Stomach smooth muscle (tissue), 2 donors: ENCODE results near the gene RPGR.

ENCODE experiments used
- H3K27ac ChIP-seq: one replicate; pipeline ENCODE4 v1.7.0; 2013; ENCODE audit warnings: mild to moderate bottlenecking, low read length, inconsistent platforms
- H3K27me3 ChIP-seq, 2 donors: one replicate each; pipeline ENCODE4 v1.7.0; 2013; ENCODE audit warnings: low read length in 2 of 2; ENCODE audit not compliant: insufficient read depth in 2 of 2, control insufficient read depth in 1 of 2
- H3K36me3 ChIP-seq, 2 donors: one replicate each; pipeline ENCODE4 v1.7.0; 2013; ENCODE audit warnings: low read length in 2 of 2; ENCODE audit not compliant: control insufficient read depth in 2 of 2, insufficient read depth in 2 of 2
- H3K4me1 ChIP-seq: one replicate; pipeline ENCODE4 v1.7.0; 2013; ENCODE audit warnings: low read length; ENCODE audit not compliant: control insufficient read depth, insufficient read depth
- H3K4me3 ChIP-seq, 2 donors: one replicate each; pipeline ENCODE4 v1.7.0; 2013; ENCODE audit warnings: low read length in 2 of 2
- H3K9ac ChIP-seq, 2 donors: one replicate each; pipeline ENCODE4 v1.7.0; 2013; ENCODE audit warnings: low read length in 2 of 2, mild to moderate bottlenecking in 1 of 2
- H3K9me3 ChIP-seq, 2 donors: one replicate each; pipeline ENCODE4 v1.7.0; 2013; ENCODE audit warnings: low read length in 2 of 2; ENCODE audit not compliant: control insufficient read depth in 2 of 2
- donor health status: healthy.
- donor health status: Pancreatic carcinoma.

Gene RPGR

DNA sequence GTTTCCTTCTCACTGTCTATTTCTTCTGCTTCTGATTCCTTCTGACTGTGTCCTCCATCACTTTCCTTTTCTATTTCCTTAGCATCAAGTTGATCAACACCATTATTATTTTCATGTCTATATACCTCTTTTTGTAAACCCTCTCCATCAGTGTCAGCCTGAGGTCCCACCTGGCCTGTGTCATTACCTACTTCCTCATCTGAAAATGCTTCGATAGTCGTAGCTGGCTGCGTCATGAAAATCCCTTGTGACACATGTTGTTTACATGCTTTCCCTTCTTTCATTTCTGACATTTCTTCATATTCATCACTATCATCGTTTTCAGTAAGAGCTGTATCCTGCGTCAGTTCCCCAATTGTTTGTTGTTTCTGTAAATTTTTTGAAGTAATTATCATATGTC is 39.6 kb downstream of the RPGR start:
- Histone ChIP-seq H3K4me1 (no peaks in the 10 kb centered on the region), H3K36me3 (no peaks in the 10 kb centered on the region), H3K9me3 (no peaks in the 10 kb centered on the region), H3K27ac (no peak overlapping the region), H3K27me3 (no peaks in the 10 kb centered on the region), H3K9ac (no peak overlapping the region), H3K4me3 (no peak overlapping the region)

DNA sequence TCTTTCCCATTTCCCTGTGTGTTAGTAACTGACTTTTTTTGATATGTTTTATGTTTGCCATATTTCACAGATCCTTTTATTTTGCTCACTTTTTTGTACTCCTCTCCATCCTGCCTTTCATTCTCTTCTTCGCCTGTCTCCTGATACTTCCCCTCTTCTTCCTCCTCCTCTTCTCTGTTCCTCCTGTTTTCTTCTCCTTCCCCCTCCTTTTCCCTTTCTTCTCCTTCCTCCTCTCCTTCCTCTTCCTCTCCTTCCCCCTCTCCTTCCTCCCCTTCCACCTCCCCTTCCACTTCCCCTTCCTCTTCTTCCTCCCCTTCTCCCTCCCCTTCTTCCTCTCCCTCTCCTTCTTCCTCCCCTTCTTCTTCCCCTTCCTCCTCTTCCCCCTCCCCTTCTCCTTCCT is 41.7 kb downstream of the RPGR start:
- Histone ChIP-seq H3K27me3 (no peaks in the 10 kb centered on the region), H3K9ac (no peak overlapping the region), H3K9me3 (no peaks in the 10 kb centered on the region), H3K4me1 (no peaks in the 10 kb centered on the region), H3K4me3 (no peak overlapping the region), H3K27ac (no peak overlapping the region), H3K36me3 (no peaks in the 10 kb centered on the region)

DNA sequence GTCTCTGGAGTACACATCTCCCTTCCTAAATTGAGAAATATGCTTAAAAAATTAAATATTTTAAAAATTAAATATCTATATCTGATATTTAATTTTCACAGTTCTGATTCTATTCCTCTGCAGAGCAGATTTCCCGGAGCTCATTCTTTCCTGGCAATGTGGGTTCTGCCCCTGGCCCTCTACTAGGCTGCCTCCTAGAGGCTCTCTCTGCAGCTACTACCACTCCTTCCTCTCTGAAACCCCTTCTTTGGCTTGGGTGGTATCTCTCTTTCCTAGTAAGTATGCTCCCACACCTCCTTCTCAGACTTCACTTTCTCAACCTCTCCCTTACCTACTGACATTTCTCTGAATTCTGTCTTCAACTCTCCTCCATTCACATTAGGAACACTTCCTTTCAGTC is 45.3 kb downstream of the RPGR start:
- no peak overlapping the region for H3K9ac ChIP-seq
- no peak overlapping the region for H3K27ac ChIP-seq
- no peaks in the 10 kb centered on the region for H3K36me3 ChIP-seq
- no peaks in the 10 kb centered on the region for H3K9me3 ChIP-seq
- H3K4me1 ChIP-seq, result no peaks in the 10 kb centered on the region
- H3K4me3 ChIP-seq, result no peak overlapping the region
- H3K27me3 ChIP-seq, result no peaks in the 10 kb centered on the region

DNA sequence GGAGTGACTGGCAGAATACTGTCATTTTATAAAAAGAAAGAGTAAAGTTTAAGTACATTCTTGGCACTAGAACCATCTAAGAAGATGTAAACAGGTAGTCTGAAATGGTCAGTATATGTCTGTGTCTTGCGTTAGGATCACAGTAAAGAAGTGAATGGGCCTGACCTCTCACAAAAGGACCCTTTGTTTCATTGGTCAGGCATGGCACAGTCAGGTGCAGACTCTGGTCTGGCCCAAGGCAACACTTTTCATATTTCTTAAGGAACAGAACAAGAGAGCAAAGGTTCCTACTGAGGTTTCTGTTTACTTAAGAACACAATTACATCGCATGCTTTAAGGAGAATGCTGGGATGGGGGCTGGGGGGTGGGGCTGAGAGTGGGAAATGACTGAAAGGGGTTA is 48.1 kb downstream of the RPGR start:
- Histone ChIP-seq H3K36me3 (no peaks in the 10 kb centered on the region), H3K9ac (no peak overlapping the region), H3K27me3 (no peaks in the 10 kb centered on the region), H3K4me3 (no peak overlapping the region), H3K4me1 (no peaks in the 10 kb centered on the region), H3K27ac (no peak overlapping the region), H3K9me3 (no peaks in the 10 kb centered on the region)

DNA sequence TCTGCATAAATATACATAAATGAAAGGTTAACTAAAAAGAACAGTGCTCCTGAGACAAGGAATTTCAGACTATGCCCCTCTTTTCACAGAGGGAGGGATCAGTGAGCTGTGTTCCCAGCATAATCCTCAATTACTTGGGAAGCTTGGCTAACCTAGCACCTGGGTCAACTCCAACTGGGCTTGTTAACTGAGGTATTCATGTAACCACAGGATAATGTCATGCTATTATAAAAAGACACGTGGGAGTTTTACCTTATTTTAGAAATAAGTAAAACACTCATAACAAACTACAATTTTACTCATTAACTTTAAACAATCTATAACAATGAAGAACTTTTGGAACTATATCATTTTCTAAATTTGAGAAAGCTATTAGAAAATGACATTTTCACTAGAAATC is 48.6 kb downstream of the RPGR start:
- H3K36me3 ChIP-seq, result no peaks in the 10 kb centered on the region
- no peak overlapping the region for H3K9ac ChIP-seq
- no peak overlapping the region for H3K27ac ChIP-seq
- no peaks in the 10 kb centered on the region for H3K27me3 ChIP-seq
- H3K4me3 ChIP-seq, result no peak overlapping the region
- H3K9me3 ChIP-seq, result no peaks in the 10 kb centered on the region
- no peaks in the 10 kb centered on the region for H3K4me1 ChIP-seq

DNA sequence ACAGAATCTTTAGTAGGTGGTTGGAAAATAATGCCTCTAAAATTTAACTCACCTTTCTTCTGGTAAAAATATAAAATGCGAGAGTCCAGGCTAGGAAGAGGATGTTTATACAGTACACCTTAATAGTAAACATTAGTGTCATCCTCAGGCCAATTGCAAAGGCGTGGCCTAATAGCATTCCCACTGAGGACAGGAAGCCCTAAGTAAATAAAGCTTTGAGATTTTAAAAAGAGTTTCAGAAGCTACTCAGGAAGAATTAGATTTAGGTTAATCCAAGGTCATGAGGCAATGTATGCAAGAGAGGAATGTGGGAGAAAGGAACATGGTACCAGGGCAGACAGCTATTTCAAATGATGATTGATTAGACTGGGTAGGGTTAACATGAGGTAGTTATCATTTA is 49.5 kb downstream of the RPGR start:
- H3K9ac ChIP-seq, result no peak overlapping the region

DNA sequence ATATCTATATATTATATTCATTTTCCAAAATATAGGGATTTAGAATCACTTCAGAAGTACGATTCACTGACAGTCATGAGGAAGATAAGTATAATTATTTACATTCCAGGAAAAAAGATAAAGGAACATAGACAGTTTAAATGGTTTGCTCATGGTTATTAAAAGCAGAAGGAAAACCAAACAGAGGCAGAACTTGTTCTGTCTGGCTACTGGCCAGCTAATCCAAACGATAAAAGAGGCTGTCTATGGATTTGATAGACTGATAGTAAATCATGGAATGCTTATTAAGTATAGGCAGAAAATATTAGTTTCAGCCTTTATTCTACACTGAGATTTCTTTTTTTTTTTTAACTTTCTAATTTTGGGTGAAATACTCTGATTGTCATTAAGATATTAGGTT is 50.2 kb downstream of the RPGR start:
- no peaks in the 10 kb centered on the region for H3K4me1 ChIP-seq
- H3K9me3 ChIP-seq, result no peaks in the 10 kb centered on the region
- no peak overlapping the region for H3K9ac ChIP-seq
- no peak overlapping the region for H3K4me3 ChIP-seq
- H3K27me3 ChIP-seq, result no peaks in the 10 kb centered on the region
- H3K27ac ChIP-seq, result no peak overlapping the region
- no peaks in the 10 kb centered on the region for H3K36me3 ChIP-seq

More for the DNA sequence above, 49.5 kb downstream of the RPGR start:
- Histone ChIP-seq H3K4me3 (no peak overlapping the region), H3K27me3 (no peaks in the 10 kb centered on the region), H3K27ac (no peak overlapping the region), H3K9me3 (no peaks in the 10 kb centered on the region), H3K4me1 (no peaks in the 10 kb centered on the region), H3K36me3 (no peaks in the 10 kb centered on the region)

DNA sequence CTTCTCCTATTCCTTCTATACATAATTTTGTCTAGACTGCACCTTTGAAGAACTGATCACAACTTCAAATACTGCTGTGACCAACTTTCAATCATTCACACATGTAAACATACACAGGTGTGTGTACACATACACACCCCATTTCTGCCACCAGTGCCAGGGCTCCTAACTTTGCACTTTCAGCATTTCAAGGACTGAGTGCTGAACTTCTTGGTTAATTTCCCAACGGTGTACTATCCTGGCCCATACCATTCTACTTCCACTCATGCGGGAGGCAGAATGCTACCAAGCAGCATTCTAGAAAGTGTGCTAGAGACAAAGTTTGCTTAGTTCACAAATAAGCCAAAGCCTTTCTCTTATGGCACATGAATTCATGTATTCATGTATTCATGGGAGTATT is 51.2 kb downstream of the RPGR start:
- H3K27ac ChIP-seq, result no peak overlapping the region

DNA sequence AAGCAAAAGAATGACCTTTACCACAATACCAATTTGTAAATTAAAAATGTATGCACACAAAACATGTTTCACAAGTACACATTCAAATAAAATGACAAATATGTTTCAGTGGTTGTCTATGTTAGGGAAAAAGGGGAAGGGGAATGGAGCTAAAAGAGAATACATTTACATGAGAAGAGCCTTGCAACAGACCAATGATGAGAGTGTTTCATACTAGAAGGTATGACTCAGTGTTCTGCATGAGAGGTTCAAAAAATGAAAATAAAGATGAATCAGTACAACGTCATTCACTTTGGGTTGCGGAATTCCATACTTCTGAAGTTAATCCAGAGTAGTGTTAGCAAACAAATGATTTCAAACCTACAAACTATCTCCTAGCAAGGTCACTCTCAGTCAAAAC is 51.7 kb downstream of the RPGR start:
- Histone ChIP-seq H3K4me3 (no peak overlapping the region), H3K9ac (no peak overlapping the region), H3K27ac (no peak overlapping the region), H3K4me1 (no peaks in the 10 kb centered on the region), H3K36me3 (no peaks in the 10 kb centered on the region), H3K9me3 (no peaks in the 10 kb centered on the region), H3K27me3 (no peaks in the 10 kb centered on the region)

More for the DNA sequence above, 51.2 kb downstream of the RPGR start:
- H3K36me3 ChIP-seq, result no peaks in the 10 kb centered on the region
- H3K27me3 ChIP-seq, result no peaks in the 10 kb centered on the region
- no peaks in the 10 kb centered on the region for H3K9me3 ChIP-seq
- no peak overlapping the region for H3K9ac ChIP-seq
- no peak overlapping the region for H3K4me3 ChIP-seq
- no peaks in the 10 kb centered on the region for H3K4me1 ChIP-seq

DNA sequence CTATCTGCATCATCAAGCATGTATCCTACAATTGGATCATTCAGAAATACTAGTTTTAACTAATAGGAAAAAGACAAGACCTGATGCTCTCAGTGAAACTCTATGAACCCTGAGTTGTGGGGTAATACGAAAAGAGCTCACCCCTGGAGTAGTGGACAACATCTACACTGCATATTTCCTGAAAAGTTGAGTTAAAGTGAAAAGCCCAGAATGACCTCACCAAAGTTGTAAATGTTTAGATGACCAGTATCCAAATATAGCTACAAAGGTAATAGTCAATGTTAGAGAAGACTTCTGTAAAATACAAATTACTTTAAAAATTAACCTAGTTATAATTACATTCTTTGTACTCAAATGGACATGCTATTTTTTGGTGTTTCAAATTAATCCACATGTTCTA is 53.9 kb downstream of the RPGR start:
- Histone ChIP-seq H3K9me3 (no peaks in the 10 kb centered on the region), H3K36me3 (no peaks in the 10 kb centered on the region), H3K4me3 (no peak overlapping the region), H3K27ac (no peak overlapping the region), H3K27me3 (no peaks in the 10 kb centered on the region), H3K9ac (no peak overlapping the region), H3K4me1 (no peaks in the 10 kb centered on the region)

DNA sequence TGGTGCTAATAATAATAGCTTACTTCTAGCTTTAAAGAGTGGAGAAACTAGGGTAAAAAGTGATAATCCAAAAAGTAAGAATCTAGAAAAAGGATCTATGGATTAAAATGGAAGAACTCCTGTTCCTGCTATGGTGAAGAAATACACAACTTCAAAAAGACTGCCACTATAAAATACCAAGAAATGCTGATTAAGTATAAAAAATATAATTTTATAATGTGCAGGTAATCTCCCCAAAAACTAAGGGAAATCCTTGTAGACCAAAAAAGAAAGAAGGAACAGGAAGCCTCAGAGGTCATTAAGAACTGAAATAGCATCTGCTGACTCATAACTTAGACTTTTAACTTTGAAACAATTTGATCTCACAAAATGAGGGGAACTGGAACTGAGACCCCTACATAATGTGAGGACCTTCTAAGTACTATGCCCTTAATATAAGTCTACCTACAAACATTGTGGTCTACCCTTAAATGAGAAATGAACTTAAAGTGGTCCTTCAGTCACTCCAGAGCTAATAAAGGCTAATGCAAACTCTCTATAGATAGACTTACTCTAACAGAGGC is 56.1 kb downstream of the RPGR start:
- Histone ChIP-seq H3K9me3 (no peaks in the 10 kb centered on the region), H3K27ac (no peak overlapping the region)

More for the DNA sequence above, 56.1 kb downstream of the RPGR start:
- Histone ChIP-seq H3K36me3 (no peaks in the 10 kb centered on the region), H3K4me1 (no peaks in the 10 kb centered on the region), H3K4me3 (no peak overlapping the region), H3K9ac (no peak overlapping the region), H3K27me3 (no peaks in the 10 kb centered on the region)
